Measurements from ENCODE around the gene TBCC.
"Not testable (repeated sequence)": the region's sequence is repeated elsewhere in the genome, so short reads cannot be mapped to it uniquely, and the experiment has no call there.

Gene TBCC

GRCh38 chr6:42745640-42746462, at the start of gene TBCC:
TBCC (minus strand) TSS chr6:42746103; CDS start chr6:42746073, 30 bp downstream.
- peak; percentile 100 for DNase-seq

GRCh38 chr6:42795651-42796050, 49.7 kb upstream of the TBCC start:
- no peak for DNase-seq

GRCh38 chr6:42791706-42792320, 45.9 kb upstream of the TBCC start:
- peak; percentile 84 for DNase-seq

GRCh38 chr6:42790549-42791181, 44.8 kb upstream of the TBCC start:
- DNase-seq = peak; percentile 65

- no peak for DNase-seq
Observed at GRCh38 chr6:42788671-42789070, 42.8 kb upstream of the TBCC start.

GRCh38 chr6:42787063-42787472, 41.2 kb upstream of the TBCC start:
- DNase-seq = peak; percentile 75

- DNase-seq = peak; percentile 39
Observed at GRCh38 chr6:42786525-42786985, 40.7 kb upstream of the TBCC start.

GRCh38 chr6:42784717-42785498, 39.0 kb upstream of the TBCC start:
- DNase-seq = peak; percentile 29

GRCh38 chr6:42783876-42784642, 38.2 kb upstream of the TBCC start:
- peak; percentile 42 for DNase-seq

GRCh38 chr6:42783177-42783875, 37.4 kb upstream of the TBCC start:
- peak; percentile 89 for DNase-seq

GRCh38 chr6:42782689-42783176, 36.8 kb upstream of the TBCC start:
- DNase-seq = peak; percentile 98

GRCh38 chr6:42781796-42782688, 36.1 kb upstream of the TBCC start, which contains the start of gene BICRAL:
BICRAL (plus strand) TSS chr6:42782052; CDS start chr6:42822023, 39,971 bp downstream.
- DNase-seq = peak; percentile 95

GRCh38 chr6:42781546-42781795, 35.6 kb upstream of the TBCC start:
- DNase-seq = peak; percentile 66

- no peak for DNase-seq
Observed at GRCh38 chr6:42779521-42779920, 33.6 kb upstream of the TBCC start.

GRCh38 chr6:42778122-42778521, 32.2 kb upstream of the TBCC start:
- DNase-seq = no peak

- no peak for DNase-seq
Observed at GRCh38 chr6:42777126-42777822, 31.4 kb upstream of the TBCC start.

GRCh38 chr6:42774821-42775487, 29.1 kb upstream of the TBCC start:
- DNase-seq = not testable (repeated sequence)

GRCh38 chr6:42774201-42774600, 28.3 kb upstream of the TBCC start:
- no peak for DNase-seq

GRCh38 chr6:42771741-42772100, 25.8 kb upstream of the TBCC start:
- DNase-seq = peak; percentile 64
